Ovary (tissue), 9 donors: Measurements from ENCODE around the gene PAX6. TPM values are rescaled to one million over a fixed set of nuclear protein-coding genes. Genes with fewer than 3 reads are reported as not detected.

Source experiments
- DNase-seq, 5 donors: peaks; one replicate each; pipeline ENCODE4 v3.0.0-alpha.2; 2019 to 2020
- H3K27ac ChIP-seq, 2 donors: fragments of 200-600 bp; one replicate each; pipeline versions ENCODE4 v1.5.1 to v1.8.0; 2019 to 2022
- H3K27me3 ChIP-seq: fragments of 200-600 bp; one replicate; pipeline ENCODE4 v1.8.0; 2022
- H3K36me3 ChIP-seq: fragments of 200-600 bp; sonication (generic); one replicate; pipeline ENCODE4 v1.5.1; 2019
- H3K4me1 ChIP-seq: one replicate; pipeline ENCODE4 v1.8.1; 2013; ENCODE audit warnings: mild to moderate bottlenecking, moderate library complexity; ENCODE audit not compliant: insufficient read depth
- H3K4me3 ChIP-seq: fragments of 200-600 bp; sonication (generic); one replicate; pipeline ENCODE4 v1.5.1; 2017
- H3K9me3 ChIP-seq, 2 donors: fragments of 200-600 bp in 1 of 2; sonication (generic) in 1 of 2; one replicate each; pipeline versions ENCODE4 v1.5.1 to v1.8.1; 2013 to 2019; ENCODE audit warnings: mild to moderate bottlenecking in 1 of 2, moderate library complexity in 1 of 2
- EP300 ChIP-seq: sonication (generic); formaldehyde crosslinking; IDR thresholded peaks from one replicate; pipeline ENCODE4 v1.6.1; 2017; ENCODE audit warnings: antibody characterized with exemption
- POLR2A ChIP-seq: fragments of 450-650 bp; IDR thresholded peaks from one replicate; pipeline ENCODE4 v1.6.1; 2017; ENCODE audit warnings: antibody characterized with exemption, mild to moderate bottlenecking, moderate library complexity
- WGBS, 3 donors: extraction: QIAGEN DNeasy Blood & Tissue Kit in 1 of 3; methylation state at CpG; one replicate each; pipeline versions ENCODE4 v1.1.5 to v1.1.7; 2013 to 2017; 5-methylcytosine and 5-hydroxymethylcytosine counted together
- intact Hi-C, 4 donors: fragments of 100-400 bp; cut with DNase I; formaldehyde crosslinking; loops; one replicate each; pipeline versions ENCODE4 v1.11.0 to v1.15.1; 2022 to 2023
- polyA plus RNA-seq, 2 donors: library from polyadenylated mRNA; stranded (reverse); fragments of 200-250 nt in 1 of 2; fragments of 350-450 nt in 1 of 2; fragmentation: Illumina TruSeq in 1 of 2; extraction: RNeasy Lipid Tissue Mini Kit (QIAGEN cat#74804) in 1 of 2; gene quantifications; one replicate each; pipeline ENCODE4 v1.2.3, GENCODE V29; 2013 to 2014
- total RNA-seq, 7 donors: library from RNA; depleted of rRNA in 2 of 7; stranded (reverse); fragments of >200 nt in 2 of 7; fragmentation: NEBNext Ultra II Directional in 3 of 7; extraction: Animal tissue kit (Norgen Biotek cat#: 25700) in 3 of 7; gene quantifications; one replicate each; pipeline versions ENCODE4 v1.1.0 to v1.2.4, GENCODE V29; 2016 to 2023
- TF ChIP-seq, protein P1 (sequence below), 3 donors: fragments of 450-650 bp in 2 of 3; fragments of 200-600 bp in 1 of 3; IDR thresholded peaks; one replicate each; pipeline versions ENCODE4 v1.5.1 to v1.8.0; 2016 to 2022; ENCODE audit warnings: antibody characterized with exemption in 3 of 3, mild to moderate bottlenecking in 1 of 3
- donor health status: DM: no; HTN: no; CAD: no; lungs with moderate emphysema.
- donor health status: DM: no; HTN: no; CAD: no.
- donor health status: Bipolar disorder and iron deficiency.
- donor health status: DM: yes; HTN: yes; CAD: no.
- donor health status: DM: no; HTN: no; CAD: no.
- donor health status: DM: yes; HTN: yes; CAD: no.

PAX6 gene
- total and polyA plus RNA-seq, 9 donors, result not detected

DNA sequence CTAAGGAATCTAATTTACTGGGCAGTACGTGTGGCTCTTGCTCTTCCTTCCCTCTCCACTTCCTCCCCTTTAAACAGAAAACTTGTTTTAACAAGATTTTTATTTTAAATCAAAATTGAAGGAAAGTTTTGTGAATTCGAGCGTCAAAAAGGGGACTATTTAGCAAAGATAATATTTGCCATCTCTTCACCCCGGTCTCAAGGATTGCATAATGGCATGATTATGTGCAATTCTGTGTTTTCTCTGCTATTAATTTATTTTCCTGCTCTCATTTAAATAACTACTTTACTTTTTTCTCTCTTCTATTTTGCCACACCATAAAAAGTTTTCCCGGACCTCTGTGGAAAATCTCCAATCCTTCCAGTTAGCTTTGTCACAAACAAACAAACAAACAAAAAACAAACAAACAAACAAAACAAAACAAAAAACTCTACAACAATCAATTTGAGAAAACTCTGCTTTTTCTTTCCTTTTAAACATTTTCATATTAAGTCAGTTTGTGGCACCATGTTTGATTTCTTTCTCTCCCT is 10.2 kb upstream of the PAX6 start:
- peaks cover 14% of the 10 kb centered on the region for H3K27me3 ChIP-seq

DNA sequence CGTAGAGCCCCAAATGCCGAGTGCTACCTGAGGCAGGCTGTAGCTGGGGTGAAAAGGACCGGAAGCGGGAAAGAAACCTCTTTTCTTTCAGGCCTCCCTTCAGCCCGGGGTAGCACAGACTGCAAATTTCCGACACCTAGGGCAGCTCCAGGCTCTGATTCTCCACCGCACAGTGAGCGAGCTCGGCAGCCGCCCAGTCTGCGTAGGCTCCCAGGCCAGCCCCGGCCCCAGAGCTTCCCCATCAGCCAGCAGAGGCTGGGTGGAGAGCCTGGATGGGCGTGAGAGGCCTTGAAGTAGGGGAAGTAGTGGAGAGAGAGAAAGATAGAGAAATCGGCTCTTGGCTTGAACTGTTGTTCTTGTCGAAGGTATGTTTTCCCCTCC is 9.3 kb upstream of the PAX6 start:
- Histone ChIP-seq H3K4me1 (peaks cover 3% of the 10 kb centered on the region), H3K4me3 (no peak overlapping the region), H3K27me3 (peaks cover 14% of the 10 kb centered on the region), H3K9me3 (no peaks in the 10 kb centered on the region), H3K36me3 (no peaks in the 10 kb centered on the region), H3K27ac (no peak overlapping the region)
- WGBS, 3 donors, result 7 to 8% (median 8%) methylated on average over 15 of the region's 15 CpGs
- TF ChIP-seq POLR2A, result no peak
- no peak for TF ChIP-seq EP300
- TF ChIP-seq, protein P1, sequence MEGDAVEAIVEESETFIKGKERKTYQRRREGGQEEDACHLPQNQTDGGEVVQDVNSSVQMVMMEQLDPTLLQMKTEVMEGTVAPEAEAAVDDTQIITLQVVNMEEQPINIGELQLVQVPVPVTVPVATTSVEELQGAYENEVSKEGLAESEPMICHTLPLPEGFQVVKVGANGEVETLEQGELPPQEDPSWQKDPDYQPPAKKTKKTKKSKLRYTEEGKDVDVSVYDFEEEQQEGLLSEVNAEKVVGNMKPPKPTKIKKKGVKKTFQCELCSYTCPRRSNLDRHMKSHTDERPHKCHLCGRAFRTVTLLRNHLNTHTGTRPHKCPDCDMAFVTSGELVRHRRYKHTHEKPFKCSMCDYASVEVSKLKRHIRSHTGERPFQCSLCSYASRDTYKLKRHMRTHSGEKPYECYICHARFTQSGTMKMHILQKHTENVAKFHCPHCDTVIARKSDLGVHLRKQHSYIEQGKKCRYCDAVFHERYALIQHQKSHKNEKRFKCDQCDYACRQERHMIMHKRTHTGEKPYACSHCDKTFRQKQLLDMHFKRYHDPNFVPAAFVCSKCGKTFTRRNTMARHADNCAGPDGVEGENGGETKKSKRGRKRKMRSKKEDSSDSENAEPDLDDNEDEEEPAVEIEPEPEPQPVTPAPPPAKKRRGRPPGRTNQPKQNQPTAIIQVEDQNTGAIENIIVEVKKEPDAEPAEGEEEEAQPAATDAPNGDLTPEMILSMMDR (IDR thresholded peaks at IDR 0.05), result no peak
- intact Hi-C loops, result no loop called here
- no peak for DNase-seq

More for the DNA sequence above, 10.2 kb upstream of the PAX6 start:
- no peak overlapping the region for H3K27ac ChIP-seq
- intact Hi-C loops, result no loop called here
- no peaks in the 10 kb centered on the region for H3K9me3 ChIP-seq
- DNase-seq, result no peak
- H3K4me1 ChIP-seq, result peaks cover 3% of the 10 kb centered on the region
- TF ChIP-seq, protein P1 (IDR thresholded peaks at IDR 0.05), result no peak
- no peak for TF ChIP-seq EP300
- H3K4me3 ChIP-seq, result no peak overlapping the region
- no peaks in the 10 kb centered on the region for H3K36me3 ChIP-seq
- WGBS, 3 donors, result 11 to 17% (median 14%) methylated on average over 5 of the region's 5 CpGs

DNA sequence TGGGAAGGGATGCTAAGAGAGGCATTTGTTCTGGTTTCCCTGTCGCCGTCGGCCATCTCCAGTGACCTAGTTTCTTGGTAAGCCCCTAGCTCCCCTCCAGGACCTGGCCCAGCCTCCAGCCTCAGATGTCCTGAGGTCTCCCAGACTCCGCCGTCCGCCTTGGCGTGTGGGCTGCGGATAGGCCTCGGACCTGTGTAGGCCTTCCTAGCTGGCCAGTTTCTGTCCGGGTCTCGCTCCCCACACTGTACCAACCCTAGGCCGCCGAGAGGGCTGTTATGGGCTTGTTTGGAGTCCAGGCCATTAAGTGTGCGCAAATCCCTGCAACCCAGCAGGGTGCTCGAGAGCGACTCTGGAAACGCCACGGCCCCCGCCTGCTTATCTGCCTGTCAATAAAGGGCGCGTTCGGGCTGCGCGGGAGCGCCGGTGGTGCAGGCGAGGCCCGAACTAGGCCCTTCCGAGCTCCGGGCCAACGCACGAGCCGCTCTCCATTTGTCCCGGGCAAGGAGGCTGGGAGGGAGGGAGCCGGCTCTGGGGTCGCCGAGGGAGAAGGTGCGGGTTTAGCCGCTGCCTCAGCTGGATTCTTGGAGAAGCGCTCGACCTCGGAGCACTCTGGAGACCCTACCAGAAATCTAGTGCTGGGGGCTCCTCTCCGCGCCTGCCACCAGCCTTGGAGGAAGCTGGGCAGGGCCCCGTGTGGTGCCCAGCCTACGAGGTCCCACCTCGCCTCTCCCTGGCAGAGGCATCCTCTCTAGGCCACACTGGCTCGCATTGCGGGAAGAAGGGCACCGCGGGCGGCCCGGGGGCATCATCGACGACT is 8.7 kb upstream of the PAX6 start:
- H3K4me1 ChIP-seq, result peaks cover 3% of the 10 kb centered on the region
- peaks cover 14% of the 10 kb centered on the region for H3K27me3 ChIP-seq
- TF ChIP-seq EP300 (no peak), POLR2A (no peak)
- TF ChIP-seq, protein P1 (IDR thresholded peaks at IDR 0.05), result no peak
- no peak overlapping the region for H3K4me3 ChIP-seq
- H3K36me3 ChIP-seq, result no peaks in the 10 kb centered on the region
- no peaks in the 10 kb centered on the region for H3K9me3 ChIP-seq
- no peak overlapping the region for H3K27ac ChIP-seq
- no peak for DNase-seq
- intact Hi-C loops, result no loop called here
- WGBS, 3 donors, result 17 to 21% (median 20%) methylated on average over 45 to 55 of the region's 55 CpGs

DNA sequence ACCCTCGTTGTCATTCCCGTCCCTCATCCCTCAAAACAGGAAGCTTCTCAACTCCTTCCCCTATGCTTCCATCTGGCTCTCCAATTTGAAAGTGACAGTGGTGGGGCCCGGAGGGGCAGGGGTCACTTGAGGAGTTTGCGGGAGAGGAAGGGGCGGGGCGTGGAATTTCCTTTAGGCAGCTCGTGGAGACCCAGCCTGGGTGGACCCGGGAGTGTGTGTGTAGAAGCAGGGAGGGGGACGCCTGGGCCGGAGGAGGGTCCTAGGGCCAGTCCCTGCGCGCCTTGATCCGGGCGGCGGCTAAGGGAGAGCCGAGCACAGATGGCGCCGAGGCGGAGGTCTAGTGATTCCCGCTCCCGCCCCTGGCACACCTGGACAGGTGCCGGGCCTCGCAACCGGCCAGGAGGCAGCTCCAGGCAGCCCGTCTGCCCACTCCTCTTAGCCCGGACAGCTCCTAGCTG is 7.8 kb upstream of the PAX6 start:
- no peak for DNase-seq
- Histone ChIP-seq H3K9me3 (no peaks in the 10 kb centered on the region), H3K4me3 (no peak overlapping the region), H3K36me3 (no peaks in the 10 kb centered on the region), H3K4me1 (peaks cover 3% of the 10 kb centered on the region), H3K27ac (no peak overlapping the region), H3K27me3 (peaks cover 14% of the 10 kb centered on the region)
- intact Hi-C loops, result no loop called here
- no peak for TF ChIP-seq EP300
- TF ChIP-seq, protein P1 (IDR thresholded peaks at IDR 0.05), result no peak
- no peak for TF ChIP-seq POLR2A
- 6 to 9% (median 8%) methylated on average over 17 to 26 of the region's 26 CpGs for WGBS, 3 donors
